ENCODE data around the gene PDCD5.
"Not testable (repeated sequence)": the region's sequence is repeated elsewhere in the genome, so short reads cannot be mapped to it uniquely, and the experiment has no call there.

PDCD5 gene

GRCh38 chr19:32580353-32580900 is 563 bp upstream of the PDCD5 start:
- DNase-seq: no peak

- no peak for DNase-seq
Observed at GRCh38 chr19:32581705-32582179, 752 bp downstream of the PDCD5 start.

DNA sequence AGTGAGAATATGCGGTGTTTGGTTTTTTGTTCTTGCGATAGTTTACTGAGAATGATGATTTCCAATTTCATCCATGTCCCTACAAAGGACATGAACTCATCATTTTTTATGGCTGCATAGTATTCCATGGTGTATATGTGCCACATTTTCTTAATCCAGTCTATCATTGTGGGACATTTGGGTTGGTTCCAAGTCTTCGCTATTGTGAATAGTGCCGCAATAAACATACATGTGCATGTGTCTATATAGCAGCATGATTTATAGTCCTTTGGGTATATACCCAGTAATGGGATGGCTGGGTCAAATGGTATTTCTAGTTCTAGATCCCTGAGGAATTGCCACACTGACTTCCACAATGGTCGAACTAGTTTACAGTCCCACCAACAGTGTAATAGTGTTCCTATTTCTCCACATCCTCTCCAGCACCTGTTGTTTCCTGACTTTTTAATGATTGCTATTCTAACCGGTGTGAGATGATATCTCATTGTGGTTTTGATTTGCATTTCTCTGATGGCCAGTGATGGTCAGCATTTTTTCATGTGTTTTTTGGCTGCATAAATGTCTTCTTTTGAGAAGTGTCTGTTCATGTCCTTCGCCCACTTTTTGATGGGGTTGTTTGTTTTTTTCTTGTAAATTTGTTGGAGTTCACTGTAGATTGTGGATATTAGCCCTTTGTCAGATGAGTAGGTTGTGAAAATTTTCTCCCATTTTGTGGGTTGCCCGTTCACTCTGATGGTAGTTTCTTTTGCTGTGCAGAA is 6.9 kb downstream of the PDCD5 start:
- not testable (repeated sequence) for DNase-seq

GRCh38 chr19:32594021-32594420 is 13.0 kb downstream of the PDCD5 start:
- no peak for DNase-seq

DNA sequence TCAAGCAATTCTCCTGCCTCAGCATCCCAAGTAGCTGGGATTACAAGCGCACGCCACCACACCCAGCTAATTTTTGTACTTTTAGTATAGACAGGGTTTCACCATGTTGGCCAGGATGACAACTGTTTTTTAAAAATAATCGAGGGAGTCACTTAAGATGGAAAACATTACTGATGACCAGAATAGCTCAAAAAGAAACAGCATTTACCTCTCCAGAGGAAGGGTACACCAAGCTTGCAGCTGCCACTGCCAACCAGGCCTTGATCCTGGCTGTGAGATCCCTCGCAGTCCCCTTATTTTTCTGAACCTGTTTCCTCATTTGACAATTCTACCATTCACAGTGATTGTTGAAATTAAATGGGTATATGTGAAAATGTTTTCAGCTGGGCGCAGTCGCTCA is 14.5 kb downstream of the PDCD5 start:
- DNase-seq: no peak

GRCh38 chr19:32598022-32598421 is 17.0 kb downstream of the PDCD5 start:
- no peak for DNase-seq

GRCh38 chr19:32599258-32599657 is 18.3 kb downstream of the PDCD5 start:
- no peak for DNase-seq

DNA sequence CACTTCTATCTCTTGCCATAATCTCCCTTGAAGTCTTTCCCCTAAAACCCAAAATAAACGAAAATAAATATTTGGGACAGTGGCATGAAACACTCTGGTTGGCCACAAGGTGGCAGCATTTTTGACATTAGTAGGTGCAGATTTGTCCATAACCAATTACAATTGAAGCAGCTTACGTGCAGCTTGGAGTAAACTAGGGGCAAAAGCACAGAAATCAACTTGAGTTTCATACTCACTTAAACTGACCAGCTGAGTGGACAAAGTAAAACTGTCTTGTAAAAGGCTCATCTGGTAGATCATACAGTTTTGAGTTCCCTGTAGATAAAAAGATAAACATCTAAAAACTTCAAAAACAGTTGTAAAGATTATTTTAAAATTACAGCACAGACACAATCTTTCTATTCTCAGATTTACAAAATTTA is 18.8 kb downstream of the PDCD5 start:
- no peak for DNase-seq

DNA sequence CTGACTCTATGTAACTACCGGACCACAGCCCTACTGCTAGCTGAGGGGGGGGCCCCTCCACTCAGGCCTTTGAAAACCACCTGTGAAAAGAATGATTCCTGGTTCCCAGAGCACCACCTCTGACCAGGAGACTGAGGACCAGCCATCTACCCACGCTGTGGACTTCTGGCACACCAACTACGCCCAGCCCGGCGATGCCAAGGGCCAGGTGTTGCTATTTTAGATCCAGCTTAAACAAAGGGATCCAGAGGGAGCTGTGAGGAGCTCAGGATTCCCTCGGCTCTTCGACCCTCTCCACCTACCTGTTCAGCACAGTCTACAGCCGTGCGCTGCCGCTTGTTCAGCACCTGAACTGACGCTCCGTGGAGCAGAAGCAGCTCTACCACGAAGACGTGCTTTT is 23.0 kb downstream of the PDCD5 start:
- DNase-seq: no peak

- no peak for DNase-seq
Observed at GRCh38 chr19:32605544-32605943, 24.6 kb downstream of the PDCD5 start.

GRCh38 chr19:32606289-32606688 is 25.3 kb downstream of the PDCD5 start:
- no peak for DNase-seq

- no peak for DNase-seq
Observed at GRCh38 chr19:32607479-32607878, 26.5 kb downstream of the PDCD5 start.

GRCh38 chr19:32611161-32611560 is 30.2 kb downstream of the PDCD5 start:
- no peak for DNase-seq

GRCh38 chr19:32613008-32613407 is 32.0 kb downstream of the PDCD5 start:
- DNase-seq: no peak

DNA sequence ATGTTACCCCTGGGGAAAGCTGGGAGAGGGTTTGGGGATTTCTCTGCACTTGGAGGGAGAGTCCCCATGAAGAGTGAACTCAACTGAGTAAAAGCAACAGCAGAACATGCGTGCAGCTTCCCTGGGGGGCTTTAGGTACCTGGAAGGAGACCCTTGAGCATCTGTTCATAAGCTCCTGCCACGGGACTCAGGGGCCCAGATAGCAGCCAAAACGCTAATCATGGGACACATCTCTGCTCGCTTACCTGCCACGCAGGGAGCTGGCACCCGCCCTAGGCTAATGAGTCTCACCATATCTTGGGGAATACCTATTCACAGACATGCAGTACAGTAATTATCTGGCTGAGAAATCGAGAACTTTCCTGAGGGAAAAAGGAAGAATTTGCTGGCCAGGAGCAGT is 33.9 kb downstream of the PDCD5 start:
- DNase-seq: no peak

DNA sequence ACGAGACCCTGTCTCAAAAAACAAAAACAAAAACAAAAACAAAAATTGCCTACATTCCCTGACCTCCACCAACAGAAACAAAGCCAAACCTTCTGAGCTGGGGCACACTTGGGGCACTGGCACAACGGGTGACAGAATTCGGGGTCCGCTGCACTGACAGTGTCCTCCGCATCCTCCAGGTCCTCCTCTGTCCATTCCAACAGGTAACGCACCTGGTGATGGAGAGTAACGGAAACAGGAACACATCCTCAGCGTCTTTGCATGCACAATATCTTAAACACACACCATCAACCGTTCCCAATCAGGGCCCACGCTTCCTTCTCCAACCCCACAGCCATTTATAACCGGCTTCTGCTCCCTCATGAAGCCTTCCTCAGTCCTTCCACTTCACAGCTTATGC is 34.6 kb downstream of the PDCD5 start:
- no peak for DNase-seq

- DNase-seq: no peak
Observed at GRCh38 chr19:32619051-32619685, 38.2 kb downstream of the PDCD5 start.

DNA sequence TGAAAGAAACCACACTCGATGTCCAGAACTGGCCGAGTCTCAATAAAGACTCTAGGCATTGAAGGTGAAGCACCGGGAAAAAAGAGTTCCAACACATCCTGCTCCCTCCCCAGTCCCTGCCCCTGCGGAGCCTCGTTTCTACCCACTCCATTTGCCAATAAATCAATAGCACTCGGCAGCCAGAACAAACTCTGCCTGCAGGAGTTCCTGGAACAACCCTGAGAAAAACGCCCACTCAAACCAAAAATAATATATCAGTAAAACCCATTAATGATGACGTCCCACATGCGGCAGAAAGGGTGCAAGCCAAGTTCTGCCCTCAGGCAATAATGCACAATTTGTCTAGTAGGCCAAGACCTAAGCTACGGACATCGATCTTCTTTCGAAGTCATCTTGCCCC is 41.0 kb downstream of the PDCD5 start:
- DNase-seq: no peak

DNA sequence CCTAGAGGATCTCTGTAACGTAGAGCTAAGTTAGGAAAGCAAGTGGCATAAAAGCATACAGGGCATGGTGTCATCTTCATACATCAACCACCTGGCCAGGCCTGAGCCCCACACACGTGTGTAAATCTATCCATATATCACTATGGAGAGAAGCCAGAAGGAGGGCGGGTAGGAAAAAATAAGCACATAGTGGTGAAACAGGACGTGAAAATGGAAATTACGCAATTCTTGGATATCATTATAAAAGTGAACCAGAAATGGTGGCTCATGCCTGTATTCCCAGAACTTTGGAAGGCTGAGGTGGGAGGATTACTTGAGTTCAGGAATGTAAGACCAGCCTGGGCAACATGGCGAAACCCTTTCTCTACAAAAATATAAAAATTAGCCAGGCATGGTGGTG is 43.4 kb downstream of the PDCD5 start:
- DNase-seq: no peak

DNA sequence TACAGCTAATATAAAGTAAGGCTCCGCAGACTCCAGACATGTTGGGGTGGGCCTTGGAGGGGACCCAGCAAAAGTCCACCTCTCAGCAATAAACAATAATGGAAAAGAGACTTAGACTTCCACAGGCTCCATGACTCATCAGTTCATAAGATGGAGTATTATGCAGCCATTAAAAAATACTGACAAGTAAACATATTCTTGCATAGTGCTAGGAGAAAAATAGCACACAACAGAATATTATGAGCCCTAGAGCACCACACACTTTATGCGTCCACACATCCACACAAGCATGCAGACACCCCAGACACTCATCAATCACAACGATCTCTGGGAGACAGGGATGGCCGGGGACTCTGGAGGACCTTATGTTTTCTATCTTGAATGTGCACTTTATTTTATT is 46.0 kb downstream of the PDCD5 start:
- no peak for DNase-seq

DNA sequence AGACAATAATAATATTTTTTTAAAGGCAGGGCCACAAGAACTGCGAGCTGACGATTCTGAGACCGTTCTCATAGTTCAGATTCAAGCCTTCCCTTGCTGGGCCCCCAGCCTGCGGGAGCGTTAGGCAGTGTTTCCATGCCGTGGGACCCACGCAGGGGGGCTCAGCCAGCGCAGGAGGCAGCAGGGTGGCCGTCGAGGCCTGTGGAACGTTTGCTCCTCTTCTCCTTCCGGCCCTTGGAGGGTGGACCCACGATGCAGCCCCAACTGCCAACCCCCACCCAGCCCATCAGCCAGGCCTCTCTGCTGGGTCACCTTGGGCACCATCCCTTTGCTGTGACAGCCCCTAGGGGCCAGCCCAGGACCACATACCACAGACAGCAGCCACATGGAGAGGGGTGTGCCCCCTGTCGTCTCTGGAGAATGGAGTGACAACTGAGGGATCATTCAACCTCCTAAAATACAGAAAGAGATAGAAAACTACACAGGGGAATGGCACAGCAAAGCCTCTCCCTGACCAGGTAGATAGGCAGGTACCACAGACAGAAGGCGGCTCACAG is 46.8 kb downstream of the PDCD5 start:
- no peak for DNase-seq

- no peak for DNase-seq
Observed at GRCh38 chr19:32630338-32630737, 49.3 kb downstream of the PDCD5 start.

DNA sequence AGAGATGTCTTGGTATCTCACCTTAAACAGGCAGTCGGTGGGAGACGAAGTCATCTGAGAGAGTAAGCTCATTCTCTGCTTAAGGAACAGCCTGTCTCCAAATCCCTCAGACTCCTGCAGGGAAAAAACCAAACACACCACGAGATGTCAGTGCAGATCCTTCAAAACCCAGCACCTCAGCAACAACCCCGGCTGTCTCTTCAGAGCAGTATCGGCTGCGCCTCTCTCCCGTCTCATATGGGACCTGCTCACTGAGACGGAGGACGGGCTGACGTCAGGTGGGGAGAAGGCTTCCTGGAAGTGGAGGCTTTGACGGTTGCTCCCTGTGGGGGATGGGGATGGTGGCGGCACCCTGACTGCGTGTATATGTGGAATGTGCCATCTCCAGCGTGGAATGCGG is 50.4 kb downstream of the PDCD5 start:
- no peak for DNase-seq
